IMR-90 (cell line): ENCODE data around the gene KRTAP6-3.

ENCODE experiments used
- BHLHE40 ChIP-seq: fragments of 150-350 bp; IDR thresholded peaks from 2 replicates; pipeline ENCODE4 v1.6.1; 2016; ENCODE audit warnings: mild to moderate bottlenecking, low read depth, low read length
- CEBPB ChIP-seq: IDR thresholded peaks from 2 replicates; pipeline ENCODE4 v1.6.1; 2012; ENCODE audit warnings: low read depth, low read length, improper control_type of control experiment
- CHD1 ChIP-seq: IDR thresholded peaks from 2 replicates; pipeline ENCODE4 v1.6.1; 2012; ENCODE audit warnings: low read depth, low read length, improper control_type of control experiment
- CTCF ChIP-seq: conservative IDR thresholded peaks from 2 replicates; pipeline ENCODE4 v1.5.1; 2012; ENCODE audit warnings: mild to moderate bottlenecking, low read depth, low read length, improper control_type of control experiment
- ELK1 ChIP-seq: fragments of 150-350 bp; IDR thresholded peaks from 2 replicates; pipeline ENCODE4 v1.6.1; 2016; ENCODE audit warnings: low read depth, mild to moderate bottlenecking, low read length, moderate library complexity, borderline replicate concordance
- MAFK ChIP-seq: IDR thresholded peaks from 2 replicates; pipeline ENCODE4 v1.6.1; 2012; ENCODE audit warnings: low read depth, low read length, improper control_type of control experiment
- POLR2A ChIP-seq: IDR thresholded peaks from 2 replicates; pipeline ENCODE4 v1.6.1; 2012; ENCODE audit warnings: mild to moderate bottlenecking, low read depth, low read length
- RAD21 ChIP-seq: IDR thresholded peaks from 2 replicates; pipeline ENCODE4 v1.6.1; 2012; ENCODE audit warnings: low read length, improper control_type of control experiment
- RCOR1 ChIP-seq: IDR thresholded peaks from 2 replicates; pipeline ENCODE4 v1.6.1; 2012; ENCODE audit warnings: mild to moderate bottlenecking, low read length, improper control_type of control experiment; ENCODE audit not compliant: insufficient replicate concordance
- USF2 ChIP-seq: fragments of 150-350 bp; IDR thresholded peaks from 2 replicates; pipeline ENCODE4 v1.6.1; 2017; ENCODE audit warnings: mild to moderate bottlenecking, antibody characterized with exemption, low read length, low read depth

GRCh38 chr21:30634906-30635305, 42.7 kb downstream of the KRTAP6-3 start, which contains the start of gene KRTAP20-2:
- no peak for TF ChIP-seq POLR2A
- TF ChIP-seq CTCF = no peak
- TF ChIP-seq RAD21 = no peak
- TF ChIP-seq MAFK = no peak
- TF ChIP-seq CEBPB = no peak
- TF ChIP-seq USF2 = no peak
- TF ChIP-seq CHD1 = no peak
- no peak for TF ChIP-seq BHLHE40
- no peak for TF ChIP-seq RCOR1
- TF ChIP-seq ELK1 = no peak
